ENCODE measurements around the gene DENND1B. TPM values are rescaled to one million over a fixed set of nuclear protein-coding genes. Genes with fewer than 3 reads are reported as not detected.

The DENND1B gene
- polyA plus RNA-seq, 1 donor from 2014 or later: 12.4 TPM

- Histone ChIP-seq H3K4me3 (ENCODE audit: low read length) (no peak overlapping the region), H2AFZ (ENCODE audit: low read depth, low read length) (no peak overlapping the region), H3K9ac (ENCODE audit: low read length) (no peak overlapping the region), H3K79me2 (replicated peaks; ENCODE audit: insufficient read depth, low read length) (no peaks in the 10 kb centered on the region), H4K20me1 (ENCODE audit: insufficient read depth) (no peaks in the 10 kb centered on the region), H3K27me3 (ENCODE audit: insufficient read depth, low read depth, low read length) (no peaks in the 10 kb centered on the region), H3K9me2 (ENCODE audit: insufficient read depth, low read length) (no peaks in the 10 kb centered on the region), H3K4me2 (ENCODE audit: low read length) (no peak overlapping the region), H3K36me3 (ENCODE audit: insufficient read depth, low read length) (no peaks in the 10 kb centered on the region), H3K27ac (ENCODE audit: low read length) (no peak overlapping the region), H3K9me3 (ENCODE audit: low read length) (no peaks in the 10 kb centered on the region), H3F3A (ENCODE audit: insufficient read depth, low read length, poor library complexity, severe bottlenecking) (no peaks in the 10 kb centered on the region)
- TF ChIP-seq REST (IDR thresholded peaks at IDR 0.05; ENCODE audit: borderline replicate concordance) (no peak), RAD21 (conservative IDR thresholded peaks at IDR 0.05) (no peak), SMC3 (conservative IDR thresholded peaks at IDR 0.05; ENCODE audit: poor library complexity) (no peak), POLR2AphosphoS5 (IDR thresholded peaks at IDR 0.05) (no peak), MXI1 (conservative IDR thresholded peaks at IDR 0.05; ENCODE audit: poor library complexity, severe bottlenecking) (no peak), TAF1 (IDR thresholded peaks at IDR 0.05; ENCODE audit: low read depth) (no peak), CTCF (IDR thresholded peaks at IDR 0.05; ENCODE audit: poor library complexity, severe bottlenecking) (no peak), EP300 (conservative IDR thresholded peaks at IDR 0.05; ENCODE audit: poor library complexity, severe bottlenecking) (no peak), EZH2 (IDR thresholded peaks at IDR 0.05; ENCODE audit: borderline replicate concordance, insufficient read depth, low read length, poor library complexity, severe bottlenecking) (no peak)
Measured at GRCh38 chr1:197470330-197470729, 304.9 kb downstream of the DENND1B start.

GRCh38 chr1:197469620-197470210 is 305.6 kb downstream of the DENND1B start:
- Histone ChIP-seq H3K27me3 (ENCODE audit: insufficient read depth, low read depth, low read length) (no peaks in the 10 kb centered on the region), H3F3A (ENCODE audit: insufficient read depth, low read length, poor library complexity, severe bottlenecking) (no peaks in the 10 kb centered on the region), H3K4me2 (ENCODE audit: low read length) (no peak overlapping the region), H4K20me1 (ENCODE audit: insufficient read depth) (no peaks in the 10 kb centered on the region), H3K27ac (ENCODE audit: low read length) (no peak overlapping the region), H3K79me2 (replicated peaks; ENCODE audit: insufficient read depth, low read length) (no peaks in the 10 kb centered on the region), H3K9me2 (ENCODE audit: insufficient read depth, low read length) (no peaks in the 10 kb centered on the region), H3K4me3 (ENCODE audit: low read length) (no peak overlapping the region), H3K9ac (ENCODE audit: low read length) (no peak overlapping the region), H3K9me3 (ENCODE audit: low read length) (no peaks in the 10 kb centered on the region), H3K36me3 (ENCODE audit: insufficient read depth, low read length) (no peaks in the 10 kb centered on the region), H2AFZ (ENCODE audit: low read depth, low read length) (no peak overlapping the region)
- TF ChIP-seq REST (IDR thresholded peaks at IDR 0.05; ENCODE audit: borderline replicate concordance) (no peak), EZH2 (IDR thresholded peaks at IDR 0.05; ENCODE audit: borderline replicate concordance, insufficient read depth, low read length, poor library complexity, severe bottlenecking) (no peak), EP300 (conservative IDR thresholded peaks at IDR 0.05; ENCODE audit: poor library complexity, severe bottlenecking) (no peak), CTCF (IDR thresholded peaks at IDR 0.05; ENCODE audit: poor library complexity, severe bottlenecking) (no peak), SMC3 (conservative IDR thresholded peaks at IDR 0.05; ENCODE audit: poor library complexity) (no peak), TAF1 (IDR thresholded peaks at IDR 0.05; ENCODE audit: low read depth) (no peak), MXI1 (conservative IDR thresholded peaks at IDR 0.05; ENCODE audit: poor library complexity, severe bottlenecking) (no peak), POLR2AphosphoS5 (IDR thresholded peaks at IDR 0.05) (no peak), RAD21 (conservative IDR thresholded peaks at IDR 0.05) (no peak)

All from neural cell (in vitro differentiated cells).